ENCODE data around the gene RNF223. TPM values are rescaled to one million over a fixed set of nuclear protein-coding genes. Genes with fewer than 3 reads are reported as not detected.

Gene RNF223
- total and polyA plus RNA-seq, 4 donors, result 0.14 TPM; not detected in 3

DNA sequence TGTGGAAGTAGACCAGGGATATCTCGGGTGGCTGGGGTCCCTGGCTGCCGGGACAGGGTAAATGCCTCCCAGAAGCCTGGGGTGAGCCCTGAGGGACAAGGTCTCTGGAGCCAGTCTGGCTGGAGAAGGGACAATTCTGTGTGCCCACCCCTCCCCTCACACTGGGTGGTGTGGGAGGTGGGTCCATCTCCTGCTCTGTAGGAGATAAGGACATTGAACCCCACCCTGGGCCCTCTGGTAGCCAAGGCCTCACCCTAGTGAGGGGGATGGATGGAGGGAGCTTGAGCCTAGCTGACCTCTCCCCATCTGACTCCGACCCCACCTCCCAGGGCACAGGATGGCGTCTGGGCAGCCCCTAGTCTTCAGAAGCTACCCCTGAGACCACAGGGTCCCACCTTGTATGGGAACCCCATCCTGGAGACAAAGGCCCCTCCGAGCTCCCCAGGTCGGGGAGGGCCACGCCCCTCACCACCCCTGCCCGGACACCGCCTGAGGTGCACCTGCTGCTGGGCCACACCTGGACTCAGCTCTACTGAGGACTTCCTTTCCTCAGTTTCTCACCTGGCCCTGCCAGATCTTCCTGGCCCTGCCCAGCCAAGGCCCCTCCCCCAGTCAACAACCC is 49.8 kb downstream of the RNF223 start:
- DNase-seq (ENCODE audit: low spot score), result peak; percentile 61
- H3K27me3 ChIP-seq (ENCODE audit: control insufficient read depth in 4 of 4, insufficient read depth in 4 of 4, low read length in 3 of 4), result no peaks in the 10 kb centered on the region
- H3K36me3 ChIP-seq (ENCODE audit: control insufficient read depth in 4 of 4, insufficient read depth in 3 of 4, low read depth in 1 of 4, low read length in 3 of 4), result no peaks in the 10 kb centered on the region
- H3K4me3 ChIP-seq (ENCODE audit: low read depth in 1 of 3, low read length in 3 of 3), result no peak overlapping the region
- no peak for TF ChIP-seq HNF4G (IDR thresholded peaks at IDR 0.05)
- TF ChIP-seq NR2F2 (IDR thresholded peaks at IDR 0.05), result no peak
- TF ChIP-seq TAF1 (conservative IDR thresholded peaks at IDR 0.05), result no peak
- no peak for TF ChIP-seq RAD21 (IDR thresholded peaks at IDR 0.05)
- TF ChIP-seq, protein P1, sequence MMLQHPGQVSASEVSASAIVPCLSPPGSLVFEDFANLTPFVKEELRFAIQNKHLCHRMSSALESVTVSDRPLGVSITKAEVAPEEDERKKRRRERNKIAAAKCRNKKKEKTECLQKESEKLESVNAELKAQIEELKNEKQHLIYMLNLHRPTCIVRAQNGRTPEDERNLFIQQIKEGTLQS (IDR thresholded peaks at IDR 0.05), result no peak
- TF ChIP-seq JUND (IDR thresholded peaks at IDR 0.05), result no peak
- TF ChIP-seq FOXA2 (IDR thresholded peaks at IDR 0.05), result no peak
- H3K9me3 ChIP-seq (ENCODE audit: control insufficient read depth in 4 of 4, low read length in 3 of 4), result no peaks in the 10 kb centered on the region
- no peak overlapping the region for H3K27ac ChIP-seq (ENCODE audit: low read depth in 1 of 2, low read length in 2 of 2)
- H3K9ac ChIP-seq (ENCODE audit: low read depth in 1 of 2, low read length in 2 of 2), result no peak overlapping the region
- 89% methylated on average over 9 of the region's 9 CpGs for WGBS
- H3K4me1 ChIP-seq (ENCODE audit: control insufficient read depth in 4 of 4, insufficient read depth in 4 of 4, low read length in 3 of 4), result peaks cover 0 to 7% (median 4%) of the 10 kb centered on the region in 4 donors

DNA sequence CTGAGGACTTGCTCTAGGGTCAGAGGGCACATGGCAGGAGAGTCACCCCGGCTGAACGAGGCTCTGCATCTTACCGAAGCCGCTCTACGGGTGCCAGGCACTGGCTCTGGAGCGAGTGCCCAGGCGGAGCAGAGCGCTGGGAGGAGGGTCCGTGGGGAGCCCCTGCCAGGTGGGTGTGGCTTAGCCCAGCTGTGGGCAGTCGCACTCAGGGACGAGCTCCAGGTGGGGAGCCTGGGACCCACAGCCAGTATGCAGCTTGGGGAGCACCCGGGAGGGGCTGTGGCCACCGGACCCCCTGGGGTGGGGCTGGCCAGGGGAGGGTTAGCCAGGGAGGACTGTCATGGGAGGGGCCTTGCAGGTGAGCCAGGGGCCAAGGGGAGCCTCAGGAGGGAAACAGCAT is 50.4 kb downstream of the RNF223 start:
- DNase-seq (ENCODE audit: low spot score), result no peak
- no peak overlapping the region for H3K27ac ChIP-seq (ENCODE audit: low read depth in 1 of 2, low read length in 2 of 2)

GRCh38 chr1:1022302-1023009 is 51.6 kb downstream of the RNF223 start:
- Histone ChIP-seq H3K9me3 (ENCODE audit: control insufficient read depth in 4 of 4, low read length in 3 of 4) (no peaks in the 10 kb centered on the region), H3K27ac (ENCODE audit: low read depth in 1 of 2, low read length in 2 of 2) (no peak overlapping the region), H3K4me1 (ENCODE audit: control insufficient read depth in 4 of 4, insufficient read depth in 4 of 4, low read length in 3 of 4) (peaks cover 3 to 10% (median 7%) of the 10 kb centered on the region in 4 donors), H3K36me3 (ENCODE audit: control insufficient read depth in 4 of 4, insufficient read depth in 3 of 4, low read depth in 1 of 4, low read length in 3 of 4) (no peaks in the 10 kb centered on the region), H3K27me3 (ENCODE audit: control insufficient read depth in 4 of 4, insufficient read depth in 4 of 4, low read length in 3 of 4) (no peaks in the 10 kb centered on the region), H3K4me3 (ENCODE audit: low read depth in 1 of 3, low read length in 3 of 3) (no peak overlapping the region), H3K9ac (ENCODE audit: low read depth in 1 of 2, low read length in 2 of 2) (no peak overlapping the region)
- TF ChIP-seq HNF4A (conservative IDR thresholded peaks at IDR 0.05) (no peak), RXRA (IDR thresholded peaks at IDR 0.05) (no peak), RAD21 (IDR thresholded peaks at IDR 0.05) (no peak), SP1 (IDR thresholded peaks at IDR 0.05) (no peak), FOXA1 (IDR thresholded peaks at IDR 0.05) (no peak), JUND (IDR thresholded peaks at IDR 0.05) (no peak), EGR1 (IDR thresholded peaks at IDR 0.05; ENCODE audit: low read depth in 2 of 2) (no peak), TAF1 (conservative IDR thresholded peaks at IDR 0.05) (no peak), YY1 (IDR thresholded peaks at IDR 0.05) (no peak), HNF4G (IDR thresholded peaks at IDR 0.05) (no peak), ZBTB33 (IDR thresholded peaks at IDR 0.05) (no peak)
- TF ChIP-seq, protein P2, sequence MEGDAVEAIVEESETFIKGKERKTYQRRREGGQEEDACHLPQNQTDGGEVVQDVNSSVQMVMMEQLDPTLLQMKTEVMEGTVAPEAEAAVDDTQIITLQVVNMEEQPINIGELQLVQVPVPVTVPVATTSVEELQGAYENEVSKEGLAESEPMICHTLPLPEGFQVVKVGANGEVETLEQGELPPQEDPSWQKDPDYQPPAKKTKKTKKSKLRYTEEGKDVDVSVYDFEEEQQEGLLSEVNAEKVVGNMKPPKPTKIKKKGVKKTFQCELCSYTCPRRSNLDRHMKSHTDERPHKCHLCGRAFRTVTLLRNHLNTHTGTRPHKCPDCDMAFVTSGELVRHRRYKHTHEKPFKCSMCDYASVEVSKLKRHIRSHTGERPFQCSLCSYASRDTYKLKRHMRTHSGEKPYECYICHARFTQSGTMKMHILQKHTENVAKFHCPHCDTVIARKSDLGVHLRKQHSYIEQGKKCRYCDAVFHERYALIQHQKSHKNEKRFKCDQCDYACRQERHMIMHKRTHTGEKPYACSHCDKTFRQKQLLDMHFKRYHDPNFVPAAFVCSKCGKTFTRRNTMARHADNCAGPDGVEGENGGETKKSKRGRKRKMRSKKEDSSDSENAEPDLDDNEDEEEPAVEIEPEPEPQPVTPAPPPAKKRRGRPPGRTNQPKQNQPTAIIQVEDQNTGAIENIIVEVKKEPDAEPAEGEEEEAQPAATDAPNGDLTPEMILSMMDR (IDR thresholded peaks at IDR 0.05; ENCODE audit: low read depth, low read length, missing input control), result no peak
- TF ChIP-seq, protein P1 (IDR thresholded peaks at IDR 0.05), result no peak
- TF ChIP-seq, protein P3, sequence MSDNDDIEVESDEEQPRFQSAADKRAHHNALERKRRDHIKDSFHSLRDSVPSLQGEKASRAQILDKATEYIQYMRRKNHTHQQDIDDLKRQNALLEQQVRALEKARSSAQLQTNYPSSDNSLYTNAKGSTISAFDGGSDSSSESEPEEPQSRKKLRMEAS (IDR thresholded peaks at IDR 0.05), result no peak
- 89% methylated on average over 27 of the region's 27 CpGs for WGBS
- peak; percentile 50 for DNase-seq (ENCODE audit: low spot score)

More for the DNA sequence above, 50.4 kb downstream of the RNF223 start:
- TF ChIP-seq, protein P2 (IDR thresholded peaks at IDR 0.05; ENCODE audit: low read depth, low read length, missing input control), result no peak
- no peak for TF ChIP-seq GABPA (IDR thresholded peaks at IDR 0.05 in 1 of 2, conservative IDR thresholded peaks at IDR 0.05 in 1 of 2)
- no peak for TF ChIP-seq JUND (IDR thresholded peaks at IDR 0.05)
- TF ChIP-seq HNF4G (IDR thresholded peaks at IDR 0.05), result no peak
- no peak for TF ChIP-seq FOXA2 (IDR thresholded peaks at IDR 0.05)
- TF ChIP-seq, protein P1 (IDR thresholded peaks at IDR 0.05), result no peak
- Histone ChIP-seq H3K27me3 (ENCODE audit: control insufficient read depth in 4 of 4, insufficient read depth in 4 of 4, low read length in 3 of 4) (no peaks in the 10 kb centered on the region), H3K9ac (ENCODE audit: low read depth in 1 of 2, low read length in 2 of 2) (no peak overlapping the region), H3K9me3 (ENCODE audit: control insufficient read depth in 4 of 4, low read length in 3 of 4) (no peaks in the 10 kb centered on the region), H3K4me1 (ENCODE audit: control insufficient read depth in 4 of 4, insufficient read depth in 4 of 4, low read length in 3 of 4) (peaks cover 3 to 10% (median 7%) of the 10 kb centered on the region in 4 donors), H3K36me3 (ENCODE audit: control insufficient read depth in 4 of 4, insufficient read depth in 3 of 4, low read depth in 1 of 4, low read length in 3 of 4) (no peaks in the 10 kb centered on the region), H3K4me3 (ENCODE audit: low read depth in 1 of 3, low read length in 3 of 3) (no peak overlapping the region)
- 78% methylated on average over 13 of the region's 13 CpGs for WGBS

Data from liver (tissue), 9 donors.